MM.1S (cell line): Measurements from ENCODE around the gene CELSR3.

Experiments
- CTCF ChIP-seq: fragments of 300-600 bp; sonication (generic); IDR thresholded peaks from 2 replicates; pipeline ENCODE4 v1.5.1; 2016; ENCODE audit warnings: antibody characterized with exemption, low read length, mixed read lengths
- EZH2phosphoT487 ChIP-seq: fragments of 300-600 bp; sonication (generic); IDR thresholded peaks from 2 replicates; pipeline ENCODE4 v1.6.1; 2018; ENCODE audit warnings: antibody characterized with exemption, low read length

DNA sequence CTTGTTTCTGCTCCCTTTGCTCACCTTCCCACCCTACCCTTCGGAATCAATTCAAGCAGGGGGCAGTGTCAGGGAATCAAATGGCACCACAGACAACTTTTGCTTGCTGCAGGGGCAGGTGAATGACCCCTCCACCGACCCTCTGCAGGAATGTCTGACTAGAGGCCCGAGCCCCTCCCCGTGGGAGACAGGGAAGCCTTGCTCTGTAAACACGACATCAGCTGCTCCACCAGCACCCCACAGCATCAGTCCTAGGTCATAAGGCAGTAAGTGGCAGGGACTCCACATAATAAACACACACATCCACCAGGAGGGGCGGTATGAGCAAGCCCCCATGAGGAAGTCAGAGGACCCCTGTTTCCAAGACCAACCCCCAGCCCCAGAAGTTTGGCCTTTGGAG is 25.4 kb downstream of the CELSR3 start:
- TF ChIP-seq CTCF, result no peak
- no peak for TF ChIP-seq EZH2phosphoT487
